D721Med (cell line): ENCODE measurements around the gene GSTP1.
"Not testable (repeated sequence)": the region's sequence is repeated elsewhere in the genome, so short reads cannot be mapped to it uniquely, and the experiment has no call there.

ENCODE experiments used
- DNase-seq: peaks from one replicate; pipeline ENCODE4 v3.0.0; 2011; ENCODE audit warnings: low spot score; ENCODE audit not compliant: insufficient read length
- FAIRE-seq: peaks from 2 replicates; lab custom pipeline; 2011; peaks lifted over from hg19 to GRCh38; lab: Jason Lieb, UNC
- TF ChIP-seq, protein P1 (sequence below): IDR thresholded peaks from 2 replicates; pipeline ENCODE4 v1.5.1; 2012; ENCODE audit warnings: mild to moderate bottlenecking, control low read depth; ENCODE audit not compliant: insufficient read depth; ENCODE audit errors: missing control alignments

Gene GSTP1

DNA sequence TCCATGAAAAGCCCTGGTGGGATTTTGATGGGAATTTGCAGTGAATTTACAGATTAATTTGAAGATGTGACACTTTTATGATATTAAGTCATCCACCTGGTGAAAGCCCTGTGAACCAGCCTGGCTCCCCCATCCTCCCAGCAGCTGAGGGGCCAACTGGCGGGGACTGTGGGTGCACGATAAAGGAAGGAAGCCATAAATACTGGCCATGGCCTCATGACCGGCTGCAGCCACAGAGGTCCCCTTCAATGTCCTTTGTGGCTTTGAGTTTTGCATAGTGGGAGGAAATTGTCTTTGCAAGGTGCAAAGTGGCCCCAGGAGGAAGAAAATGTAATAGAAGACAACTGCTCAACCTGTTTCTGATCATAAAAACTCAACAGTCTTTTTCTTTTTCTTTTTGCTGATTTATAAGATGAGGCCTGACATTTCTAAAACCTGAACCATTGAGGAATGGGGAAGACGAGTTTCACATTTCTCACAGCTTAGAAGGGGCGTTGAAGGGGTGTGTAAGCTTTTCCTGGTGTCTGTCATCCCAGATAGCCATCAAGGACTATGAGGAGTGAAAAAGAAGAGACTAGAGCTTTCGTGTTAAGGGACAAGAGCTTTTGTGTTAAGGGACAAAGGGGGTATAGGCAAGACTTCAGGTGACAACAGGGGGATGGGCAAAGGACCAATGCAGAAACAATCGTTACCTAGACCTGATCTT lies 16.9 kb downstream of the GSTP1 start:
- DNase-seq: no peak
- TF ChIP-seq, protein P1, sequence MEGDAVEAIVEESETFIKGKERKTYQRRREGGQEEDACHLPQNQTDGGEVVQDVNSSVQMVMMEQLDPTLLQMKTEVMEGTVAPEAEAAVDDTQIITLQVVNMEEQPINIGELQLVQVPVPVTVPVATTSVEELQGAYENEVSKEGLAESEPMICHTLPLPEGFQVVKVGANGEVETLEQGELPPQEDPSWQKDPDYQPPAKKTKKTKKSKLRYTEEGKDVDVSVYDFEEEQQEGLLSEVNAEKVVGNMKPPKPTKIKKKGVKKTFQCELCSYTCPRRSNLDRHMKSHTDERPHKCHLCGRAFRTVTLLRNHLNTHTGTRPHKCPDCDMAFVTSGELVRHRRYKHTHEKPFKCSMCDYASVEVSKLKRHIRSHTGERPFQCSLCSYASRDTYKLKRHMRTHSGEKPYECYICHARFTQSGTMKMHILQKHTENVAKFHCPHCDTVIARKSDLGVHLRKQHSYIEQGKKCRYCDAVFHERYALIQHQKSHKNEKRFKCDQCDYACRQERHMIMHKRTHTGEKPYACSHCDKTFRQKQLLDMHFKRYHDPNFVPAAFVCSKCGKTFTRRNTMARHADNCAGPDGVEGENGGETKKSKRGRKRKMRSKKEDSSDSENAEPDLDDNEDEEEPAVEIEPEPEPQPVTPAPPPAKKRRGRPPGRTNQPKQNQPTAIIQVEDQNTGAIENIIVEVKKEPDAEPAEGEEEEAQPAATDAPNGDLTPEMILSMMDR: no peak
- no peak for FAIRE-seq

DNA sequence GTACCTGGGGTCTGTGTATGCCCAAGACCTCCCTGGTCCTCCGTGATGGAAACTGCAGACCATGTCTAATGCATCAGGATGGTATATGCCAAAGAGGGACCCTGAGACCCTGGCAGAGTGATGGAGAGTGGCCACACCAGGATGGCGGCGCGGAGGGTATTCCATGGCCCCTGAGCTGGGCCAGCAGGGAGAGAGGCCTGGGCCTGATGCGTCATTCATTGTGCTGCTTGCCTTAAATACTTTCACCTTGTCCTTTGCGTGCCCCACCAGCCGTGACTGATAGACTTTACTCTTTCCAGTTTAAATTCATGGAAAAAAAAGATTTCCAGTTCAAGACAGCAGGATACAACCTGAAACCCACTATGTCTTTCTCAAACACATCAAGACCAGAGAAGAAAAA lies 17.5 kb downstream of the GSTP1 start:
- FAIRE-seq: no peak

DNA sequence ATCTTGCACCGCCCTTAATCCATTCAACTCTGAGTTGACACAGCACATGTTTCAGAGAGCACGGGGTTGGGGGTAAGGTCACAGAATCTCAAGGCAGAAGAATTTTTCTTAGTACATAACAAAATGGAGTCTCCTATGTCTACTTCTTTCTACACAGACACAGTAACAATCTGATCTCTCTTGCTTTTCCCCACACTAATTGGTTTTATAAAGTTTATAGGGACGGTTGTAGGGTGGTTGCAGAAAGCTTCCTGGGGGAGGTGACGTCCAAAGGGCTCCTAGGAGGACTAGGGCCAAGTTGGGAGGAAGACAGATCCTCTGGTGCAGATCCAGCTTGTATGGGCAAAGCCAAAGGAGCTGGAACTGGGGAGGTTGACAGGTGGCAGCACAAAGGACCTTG lies 20.5 kb downstream of the GSTP1 start:
- not testable (repeated sequence) for DNase-seq, FAIRE-seq

More for the DNA sequence above, 17.5 kb downstream of the GSTP1 start:
- no peak for DNase-seq
- TF ChIP-seq, protein P1: no peak

DNA sequence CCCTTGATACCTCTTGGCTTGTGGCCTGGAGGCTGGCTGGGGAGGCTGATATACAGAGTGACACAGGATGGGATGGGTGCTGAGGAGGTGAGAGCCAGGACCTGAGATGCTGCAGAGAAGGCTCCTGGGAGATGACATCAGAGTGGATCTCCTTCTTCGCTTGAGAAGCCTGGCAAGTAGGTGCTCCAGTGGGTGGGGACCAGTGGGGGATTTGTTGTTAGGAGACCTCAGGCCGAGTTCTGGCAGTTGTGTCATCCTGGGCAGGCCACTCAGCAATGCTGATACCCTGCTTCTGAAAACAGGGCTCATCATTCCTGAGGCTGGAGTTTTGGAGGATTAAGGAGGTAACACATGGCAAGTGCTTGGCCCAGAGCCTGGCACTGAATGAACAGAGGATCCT lies 21.2 kb downstream of the GSTP1 start:
- TF ChIP-seq, protein P1: no peak
- no peak for FAIRE-seq

DNA sequence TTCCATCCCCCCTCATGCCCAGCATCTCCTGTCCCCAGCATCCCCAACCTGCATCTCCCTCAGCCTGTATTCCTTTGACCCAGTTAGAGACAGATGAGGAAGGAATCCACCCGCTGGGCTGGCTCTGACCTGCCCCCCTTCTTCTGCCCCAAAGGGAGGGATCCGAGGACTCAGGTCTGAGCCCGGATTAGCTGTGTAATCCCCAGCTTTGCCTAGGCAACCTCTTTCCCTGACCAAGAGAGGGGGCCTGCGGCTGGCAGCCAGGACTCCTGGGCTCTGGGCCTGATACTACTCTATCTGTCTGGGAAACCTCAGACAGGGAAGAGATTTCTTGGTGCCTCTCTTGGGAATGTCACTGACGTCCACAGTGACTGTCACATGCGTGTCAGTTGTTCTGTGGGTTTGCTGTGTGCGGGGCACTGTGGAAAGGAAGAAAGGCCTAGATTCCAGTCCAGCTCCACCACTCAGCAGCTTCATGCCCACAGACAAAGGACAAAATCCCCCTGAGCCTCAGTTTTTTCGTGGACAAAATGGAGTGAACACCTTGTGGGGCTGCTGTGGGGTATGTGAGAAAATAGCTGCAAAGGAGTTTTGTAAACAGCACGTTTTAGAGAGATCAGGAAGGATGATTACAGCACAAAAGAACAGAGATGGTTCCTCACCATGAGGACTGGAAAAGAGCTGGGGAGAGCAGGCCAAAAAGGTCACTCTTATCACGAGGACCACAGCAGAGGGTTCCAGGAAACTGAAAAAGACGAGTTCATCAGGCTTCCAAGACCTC lies 21.8 kb downstream of the GSTP1 start:
- peak; percentile 32 for FAIRE-seq
- DNase-seq: no peak
- TF ChIP-seq, protein P1: no peak

More for the DNA sequence above, 21.2 kb downstream of the GSTP1 start:
- DNase-seq: no peak

DNA sequence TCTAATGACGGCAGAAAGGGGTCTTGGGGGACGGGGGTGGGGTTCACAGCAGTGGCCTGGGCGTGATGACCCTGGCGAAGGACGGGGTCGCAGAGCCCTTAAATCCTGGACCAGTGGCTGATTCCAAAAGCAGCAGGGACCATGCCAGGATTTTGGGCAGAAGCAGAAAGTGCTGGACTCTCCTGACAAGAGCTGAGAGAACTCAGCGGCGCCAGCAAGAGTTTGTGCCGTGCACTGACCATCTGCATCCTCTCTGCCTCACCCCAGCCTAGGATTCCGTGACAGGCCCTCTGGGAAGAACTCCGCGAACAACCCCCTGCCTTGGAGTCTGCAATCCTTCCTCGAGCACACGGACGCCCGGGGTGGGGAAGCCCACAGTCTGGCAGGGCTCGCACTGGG lies 22.5 kb downstream of the GSTP1 start:
- TF ChIP-seq, protein P1: no peak
- DNase-seq (no peak), FAIRE-seq (no peak)

DNA sequence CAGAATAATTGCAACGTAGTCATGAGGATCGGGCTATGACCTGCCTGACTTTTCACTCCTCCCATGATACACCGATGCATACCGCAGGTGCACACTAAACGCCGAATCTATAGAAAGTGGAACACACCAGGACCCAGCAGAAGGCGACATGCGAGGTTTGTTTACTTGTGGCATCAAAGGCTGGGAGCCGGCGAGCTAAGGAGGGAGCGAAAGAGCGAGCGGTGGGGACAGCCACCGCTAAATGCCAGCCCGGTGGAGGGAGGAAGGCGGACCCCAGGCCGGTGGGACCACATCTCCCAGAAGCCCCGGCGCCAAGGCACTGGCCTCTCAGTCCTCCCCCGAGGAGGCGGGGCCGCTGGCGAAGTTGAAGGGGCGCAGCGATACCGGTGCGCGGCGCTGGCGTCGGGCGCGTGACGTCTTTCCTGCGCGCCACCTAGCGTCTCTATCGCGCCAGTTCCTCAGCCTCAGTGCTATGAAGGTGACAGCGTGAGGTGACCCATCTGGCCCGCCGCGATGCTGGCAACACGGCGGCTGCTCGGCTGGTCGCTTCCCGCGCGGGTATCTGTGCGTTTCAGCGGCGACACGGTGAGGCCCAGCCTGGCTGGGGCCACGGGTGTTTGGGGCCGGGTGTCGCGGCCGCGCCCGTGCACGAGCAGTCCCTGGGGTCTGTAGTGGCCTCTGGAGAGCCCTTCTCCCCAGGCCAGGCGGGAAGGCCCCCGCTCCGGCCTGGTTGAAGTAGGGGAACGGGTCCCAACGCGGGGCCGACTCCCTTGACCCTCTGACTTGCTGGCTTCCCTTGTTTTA lies 23.1 kb downstream of the GSTP1 start, which contains the start of gene NDUFV1:
Gene NDUFV1 (plus strand): TSS at position 445 of the 804 bp plus-strand sequence. CDS start 69 bp downstream, at position 514.
- TF ChIP-seq, protein P1: peak; percentile 75
- FAIRE-seq: no peak
- DNase-seq: no peak
